Neuronal stem cell (in vitro differentiated cells): ENCODE measurements around the gene INHBB.

Experiments used
- DNase-seq: peaks from one replicate; pipeline ENCODE4 v3.0.0-alpha.2; 2013; ENCODE audit warnings: low spot score
- H2AFZ ChIP-seq: one replicate; pipeline ENCODE4 v1.6.1; 2013; ENCODE audit warnings: mild to moderate bottlenecking, low read length, inconsistent platforms
- H2AK5ac ChIP-seq: 2 replicates; pipeline ENCODE4 v1.6.1; 2013; ENCODE audit warnings: low read depth, mild to moderate bottlenecking, inconsistent platforms, low read length, moderate library complexity, mixed read lengths
- H2BK120ac ChIP-seq: 2 replicates; pipeline ENCODE4 v1.6.1; 2013; ENCODE audit warnings: low read depth, mild to moderate bottlenecking, inconsistent platforms, low read length, moderate library complexity, mixed read lengths
- H2BK12ac ChIP-seq: one replicate; pipeline ENCODE4 v1.6.1; 2013; ENCODE audit warnings: low read length, inconsistent platforms
- H2BK15ac ChIP-seq: 2 replicates; pipeline ENCODE4 v1.6.1; 2013; ENCODE audit warnings: mild to moderate bottlenecking, low read length, inconsistent platforms, mixed read lengths
- H2BK5ac ChIP-seq: one replicate; pipeline ENCODE4 v1.6.1; 2013; ENCODE audit warnings: inconsistent platforms, mild to moderate bottlenecking, low read length, moderate library complexity
- H3K14ac ChIP-seq: one replicate; pipeline ENCODE4 v1.6.1; 2013; ENCODE audit warnings: low read length, inconsistent platforms
- H3K18ac ChIP-seq: 2 replicates; pipeline ENCODE4 v1.6.1; 2013; ENCODE audit warnings: low read length, inconsistent platforms
- H3K23ac ChIP-seq: 2 replicates; pipeline ENCODE4 v1.6.1; 2013; ENCODE audit warnings: low read depth, mild to moderate bottlenecking, mixed read lengths, low read length, inconsistent platforms; ENCODE audit not compliant: poor library complexity
- H3K27ac ChIP-seq: replicated peaks from 3 replicates; pipeline ENCODE4 v1.5.1; 2013; ENCODE audit warnings: low read length, inconsistent platforms
- H3K27me3 ChIP-seq, 3 experiments: 2 replicates each; pipeline ENCODE4 v1.6.1; 2013; ENCODE audit warnings: low read length in 3 of 3, mild to moderate bottlenecking in 2 of 3, inconsistent platforms in 1 of 3, low read depth in 1 of 3, mixed read lengths in 1 of 3, moderate library complexity in 1 of 3; ENCODE audit not compliant: control insufficient read depth in 3 of 3, insufficient read depth in 3 of 3
- H3K36me3 ChIP-seq, 2 donors: replicated peaks in 1 of 2; 2 replicates each; pipeline ENCODE4 v1.6.1; 2013; ENCODE audit warnings: low read length in 2 of 2; ENCODE audit not compliant: control insufficient read depth in 2 of 2, insufficient read depth in 2 of 2
- H3K4ac ChIP-seq: 2 replicates; pipeline ENCODE4 v1.6.1; 2013; ENCODE audit warnings: inconsistent platforms, mild to moderate bottlenecking, low read length, moderate library complexity
- H3K4me1 ChIP-seq, 2 donors: 1 replicate in 1 of 2; 2 replicates in 1 of 2; pipeline ENCODE4 v1.6.1; 2013; ENCODE audit warnings: low read length in 2 of 2, low read depth in 1 of 2; ENCODE audit not compliant: control insufficient read depth in 2 of 2, insufficient read depth in 1 of 2
- H3K4me2 ChIP-seq: one replicate; pipeline ENCODE4 v1.6.1; 2013; ENCODE audit warnings: mild to moderate bottlenecking, low read length, inconsistent platforms; ENCODE audit not compliant: insufficient read depth, poor library complexity, severe bottlenecking
- H3K4me3 ChIP-seq, 2 donors: 2 replicates each; pipeline ENCODE4 v1.5.1; 2013; ENCODE audit warnings: low read length in 2 of 2, mild to moderate bottlenecking in 2 of 2, inconsistent platforms in 1 of 2, moderate library complexity in 1 of 2
- H3K79me1 ChIP-seq: one replicate; pipeline ENCODE4 v1.6.1; 2013; ENCODE audit warnings: low read depth, mild to moderate bottlenecking, inconsistent platforms, low read length, moderate library complexity
- H3K9ac ChIP-seq: one replicate; pipeline ENCODE4 v1.6.1; 2013; ENCODE audit warnings: mild to moderate bottlenecking, low read depth, low read length, inconsistent platforms; ENCODE audit not compliant: poor library complexity
- H3K9me3 ChIP-seq, 2 donors: replicated peaks in 1 of 2; 2 replicates each; pipeline versions ENCODE3 to v1.6.1; 2013; ENCODE audit warnings: low read length in 2 of 2, mild to moderate bottlenecking in 2 of 2, inconsistent platforms in 1 of 2, low read depth in 1 of 2, mixed read lengths in 1 of 2, moderate library complexity in 1 of 2; ENCODE audit not compliant: control insufficient read depth in 2 of 2, insufficient read depth in 1 of 2
- H4K8ac ChIP-seq: one replicate; pipeline ENCODE4 v1.6.1; 2013; ENCODE audit warnings: low read depth, mild to moderate bottlenecking, inconsistent platforms, low read length, moderate library complexity
- H4K91ac ChIP-seq: one replicate; pipeline ENCODE4 v1.6.1; 2013; ENCODE audit warnings: low read length, low read depth, mild to moderate bottlenecking, inconsistent platforms; ENCODE audit not compliant: poor library complexity
- WGBS, 2 donors: extraction: QIAGEN DNeasy Blood & Tissue Kit; methylation state at CpG; one replicate each; pipeline ENCODE4 v1.1.7; 2013; ENCODE audit warnings: missing lambda C conversion rate in 2 of 2, mixed read lengths in 1 of 2; ENCODE audit not compliant: insufficient read length in 2 of 2, insufficient replicate concordance in 1 of 2; ENCODE audit errors: extremely low coverage in 2 of 2; 5-methylcytosine and 5-hydroxymethylcytosine counted together

The INHBB gene

DNA sequence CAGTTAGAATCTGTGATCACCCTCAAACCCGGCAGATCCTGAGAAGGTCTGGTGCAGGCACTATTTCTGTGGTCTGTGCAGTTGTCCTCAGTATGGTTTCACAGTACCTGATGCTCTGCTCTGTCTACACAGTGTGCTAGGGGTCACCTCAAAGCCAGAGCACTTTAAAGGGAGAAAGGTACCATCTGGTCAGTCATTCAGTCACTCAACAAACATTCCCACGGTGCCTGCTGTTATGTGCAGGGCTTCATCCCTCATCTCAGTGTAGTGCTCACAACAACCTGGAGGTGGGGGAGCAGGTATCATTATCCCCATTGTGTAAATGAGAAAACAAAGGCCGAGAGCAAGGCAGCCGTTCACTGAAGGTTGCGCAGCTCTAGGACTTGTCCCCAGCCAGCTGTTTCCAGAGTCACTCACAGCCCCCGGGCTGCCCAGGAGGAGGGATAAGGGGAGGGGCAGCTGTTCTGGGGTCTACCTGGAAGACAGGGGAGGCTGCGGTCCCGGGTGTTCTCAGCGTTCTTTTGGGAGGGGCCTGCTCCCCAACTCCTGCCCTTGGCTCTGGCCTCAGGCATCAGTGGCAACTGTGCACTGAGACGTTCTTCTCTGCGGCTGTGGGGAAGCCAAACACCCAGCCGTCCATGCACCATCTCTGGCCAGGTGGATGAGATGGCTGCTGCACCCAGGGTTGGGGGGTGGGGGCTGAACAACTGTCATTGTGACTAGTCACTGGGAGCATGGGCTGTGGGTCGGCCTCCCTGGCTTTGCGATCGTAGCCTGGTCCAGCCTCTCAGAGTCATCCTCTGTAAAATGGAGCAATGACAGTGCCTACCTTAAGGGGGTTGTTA, 9.2 kb downstream of the INHBB start:
- peak overlapping the region; percentile 37 for H3K9ac ChIP-seq
- no peak overlapping the region for H2BK12ac ChIP-seq
- peaks cover 0 to 79% (median 10%) of the 10 kb centered on the region in 3 experiments for H3K27me3 ChIP-seq
- H2BK120ac ChIP-seq = no peak overlapping the region
- H3K79me1 ChIP-seq = no peaks in the 10 kb centered on the region
- no CpG with 5 or more reads among the region's 15 CpGs for WGBS, 2 donors
- H3K4ac ChIP-seq = peak overlapping the region; percentile 6
- peak overlapping the region; percentile 4 for H3K18ac ChIP-seq
- no peaks in the 10 kb centered on the region for H3K36me3 ChIP-seq
- H2BK5ac ChIP-seq = peak overlapping the region; percentile 5
- H4K91ac ChIP-seq = no peak overlapping the region
- no peak for DNase-seq
- no peak overlapping the region for H2AFZ ChIP-seq
- H2BK15ac ChIP-seq = no peak overlapping the region
- peaks cover 2% of the 10 kb centered on the region in 2 donors for H3K4me1 ChIP-seq
- peak overlapping the region; percentile 22 for H3K23ac ChIP-seq
- H3K4me3 ChIP-seq = no peak overlapping the region
- peak overlapping the region; percentile 75 for H3K14ac ChIP-seq
- peak overlapping the region; percentile 90 for H2AK5ac ChIP-seq
- H3K9me3 ChIP-seq = no peaks in the 10 kb centered on the region
- no peak overlapping the region for H3K4me2 ChIP-seq
- H3K27ac ChIP-seq = no peak overlapping the region
- no peak overlapping the region for H4K8ac ChIP-seq

DNA sequence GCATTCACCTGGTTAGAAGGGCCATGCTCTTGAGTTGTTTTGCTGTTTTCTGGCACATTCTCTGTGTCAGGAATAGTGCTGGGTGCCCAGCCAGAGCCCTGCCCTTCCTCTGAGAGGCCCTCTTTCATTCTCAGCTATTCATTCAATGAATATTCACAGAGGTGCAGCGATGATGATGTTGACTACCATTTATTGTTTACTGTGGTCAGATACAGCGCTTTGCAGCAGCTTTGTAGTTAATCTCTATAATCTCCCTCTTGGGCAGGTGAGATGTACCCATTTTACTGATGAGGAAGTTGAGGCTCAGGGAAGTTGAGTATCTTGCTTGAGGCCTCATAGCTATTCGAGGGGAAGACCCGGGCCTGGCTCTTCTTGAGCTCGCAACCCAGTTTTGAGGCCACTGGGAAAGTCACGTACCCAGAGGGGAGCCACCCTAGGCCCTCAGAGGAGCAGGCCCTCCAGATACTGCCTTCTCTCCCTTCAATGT, 9.9 kb downstream of the INHBB start:
- DNase-seq = no peak
- no peaks in the 10 kb centered on the region for H3K4me1 ChIP-seq
- H2BK120ac ChIP-seq = no peak overlapping the region
- H2BK15ac ChIP-seq = no peak overlapping the region
- no peak overlapping the region for H3K4ac ChIP-seq
- H3K9ac ChIP-seq = no peak overlapping the region
- H3K14ac ChIP-seq = peak overlapping the region; percentile 75
- H3K9me3 ChIP-seq = no peaks in the 10 kb centered on the region
- H3K23ac ChIP-seq = no peak overlapping the region
- no peak overlapping the region for H4K91ac ChIP-seq
- no CpG with 5 or more reads among the region's 6 CpGs for WGBS, 2 donors
- no peak overlapping the region for H3K4me2 ChIP-seq
- H3K36me3 ChIP-seq = no peaks in the 10 kb centered on the region
- no peak overlapping the region for H2AFZ ChIP-seq
- H3K79me1 ChIP-seq = no peaks in the 10 kb centered on the region
- H2BK5ac ChIP-seq = no peak overlapping the region
- H3K18ac ChIP-seq = no peak overlapping the region
- H3K27me3 ChIP-seq = peaks cover 0 to 77% (median 5%) of the 10 kb centered on the region in 3 experiments
- H4K8ac ChIP-seq = no peak overlapping the region
- H3K27ac ChIP-seq = no peak overlapping the region
- H2BK12ac ChIP-seq = no peak overlapping the region
- no peak overlapping the region for H2AK5ac ChIP-seq
- no peak overlapping the region for H3K4me3 ChIP-seq

DNA sequence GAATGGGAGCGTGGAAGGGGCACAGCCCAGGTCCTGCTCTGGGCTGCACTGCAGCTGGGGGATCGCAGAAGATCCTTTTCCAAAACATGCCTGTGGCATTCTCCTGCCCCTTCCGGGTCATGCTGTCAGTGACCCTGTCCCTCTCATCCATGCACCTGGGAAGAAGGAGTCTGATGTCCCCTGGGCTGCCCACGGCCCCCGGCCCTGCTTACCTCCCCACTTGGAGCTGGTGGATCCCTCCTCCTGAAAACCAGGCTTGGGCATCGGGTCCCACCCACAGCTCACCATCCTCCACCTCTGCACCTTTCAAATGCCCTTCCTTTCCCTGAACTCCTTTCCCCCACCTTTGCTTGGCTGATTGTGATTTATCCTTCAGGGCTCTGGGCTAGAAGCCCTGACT, 11.8 kb downstream of the INHBB start:
- Histone ChIP-seq H4K91ac (no peak overlapping the region), H2BK15ac (no peak overlapping the region), H3K9me3 (no peaks in the 10 kb centered on the region), H3K9ac (no peak overlapping the region), H3K4me1 (no peaks in the 10 kb centered on the region), H3K27me3 (peaks cover 0 to 72% (median 0%) of the 10 kb centered on the region in 3 experiments), H3K14ac (no peak overlapping the region), H2BK120ac (no peak overlapping the region), H4K8ac (no peak overlapping the region), H2BK12ac (no peak overlapping the region), H3K4me3 (no peak overlapping the region), H3K23ac (no peak overlapping the region), H3K79me1 (no peaks in the 10 kb centered on the region), H2AK5ac (no peak overlapping the region), H3K36me3 (no peaks in the 10 kb centered on the region), H2AFZ (no peak overlapping the region), H3K18ac (no peak overlapping the region), H3K4ac (no peak overlapping the region), H2BK5ac (no peak overlapping the region), H3K27ac (no peak overlapping the region), H3K4me2 (no peak overlapping the region)
- DNase-seq = no peak
- WGBS, 2 donors = no CpG with 5 or more reads among the region's 6 CpGs

DNA sequence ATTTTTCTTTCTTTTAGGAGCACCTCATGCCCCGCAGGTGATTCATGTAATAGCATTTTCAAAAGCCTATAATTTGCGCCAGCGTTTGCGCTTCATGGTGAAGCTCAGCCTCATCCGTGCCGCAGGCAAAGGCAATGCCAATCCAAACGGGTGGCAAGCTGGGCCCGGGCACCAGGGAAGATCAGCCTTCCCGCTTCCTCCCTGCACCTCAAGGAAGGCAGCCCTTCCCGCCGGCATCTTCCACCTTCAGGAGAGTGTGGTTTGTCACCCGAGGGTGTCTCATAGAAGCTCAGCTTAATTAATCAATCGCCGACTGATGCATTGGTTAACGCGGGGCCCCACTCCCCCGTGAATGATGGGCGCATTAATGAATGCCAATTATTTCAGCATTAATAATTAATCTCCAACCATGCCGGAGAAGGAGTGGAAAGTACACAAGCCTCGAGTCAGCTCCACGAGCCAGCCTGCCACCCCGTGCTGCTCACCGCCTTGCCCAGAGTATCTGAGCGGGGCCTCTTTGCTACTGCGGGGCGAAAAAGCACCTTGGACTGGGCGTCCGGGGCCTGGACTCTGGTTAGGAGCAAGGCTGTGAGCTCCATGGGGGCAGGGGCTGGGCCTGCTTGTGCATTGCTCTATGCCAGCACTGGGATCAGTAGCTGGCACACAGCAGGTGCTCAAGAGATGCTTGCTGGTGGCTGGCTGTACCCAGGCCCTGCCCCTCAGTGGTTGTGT, 13.0 kb downstream of the INHBB start:
- H2BK120ac ChIP-seq = no peak overlapping the region
- H3K18ac ChIP-seq = peak overlapping the region; percentile 72
- H3K14ac ChIP-seq = no peak overlapping the region
- H3K27me3 ChIP-seq = peaks cover 0 to 66% (median 0%) of the 10 kb centered on the region in 3 experiments
- no peaks in the 10 kb centered on the region for H3K36me3 ChIP-seq
- H3K23ac ChIP-seq = no peak overlapping the region
- peak overlapping the region; percentile 30 for H2BK5ac ChIP-seq
- no peak overlapping the region for H3K4me3 ChIP-seq
- H3K4me2 ChIP-seq = no peak overlapping the region
- H2BK15ac ChIP-seq = no peak overlapping the region
- H3K27ac ChIP-seq = no peak overlapping the region
- no peak overlapping the region for H4K8ac ChIP-seq
- H4K91ac ChIP-seq = no peak overlapping the region
- H3K4me1 ChIP-seq = no peaks in the 10 kb centered on the region
- H3K9me3 ChIP-seq = no peaks in the 10 kb centered on the region
- WGBS, 2 donors = no CpG with 5 or more reads among the region's 28 CpGs
- H2AFZ ChIP-seq = no peak overlapping the region
- no peaks in the 10 kb centered on the region for H3K79me1 ChIP-seq
- DNase-seq = no peak
- peak overlapping the region; percentile 62 for H2AK5ac ChIP-seq
- peak overlapping the region; percentile 16 for H2BK12ac ChIP-seq
- H3K9ac ChIP-seq = no peak overlapping the region
- no peak overlapping the region for H3K4ac ChIP-seq
